Measurements from ENCODE around the gene ID2. TPM values are rescaled to one million over a fixed set of nuclear protein-coding genes. Genes with fewer than 3 reads are reported as not detected.

ID2 gene
- total and polyA plus RNA-seq, 2 of the 13 experiments (the other 11 are each of a cell fraction or from before 2014, with no cell fraction given): 214 to 719 TPM

DNA sequence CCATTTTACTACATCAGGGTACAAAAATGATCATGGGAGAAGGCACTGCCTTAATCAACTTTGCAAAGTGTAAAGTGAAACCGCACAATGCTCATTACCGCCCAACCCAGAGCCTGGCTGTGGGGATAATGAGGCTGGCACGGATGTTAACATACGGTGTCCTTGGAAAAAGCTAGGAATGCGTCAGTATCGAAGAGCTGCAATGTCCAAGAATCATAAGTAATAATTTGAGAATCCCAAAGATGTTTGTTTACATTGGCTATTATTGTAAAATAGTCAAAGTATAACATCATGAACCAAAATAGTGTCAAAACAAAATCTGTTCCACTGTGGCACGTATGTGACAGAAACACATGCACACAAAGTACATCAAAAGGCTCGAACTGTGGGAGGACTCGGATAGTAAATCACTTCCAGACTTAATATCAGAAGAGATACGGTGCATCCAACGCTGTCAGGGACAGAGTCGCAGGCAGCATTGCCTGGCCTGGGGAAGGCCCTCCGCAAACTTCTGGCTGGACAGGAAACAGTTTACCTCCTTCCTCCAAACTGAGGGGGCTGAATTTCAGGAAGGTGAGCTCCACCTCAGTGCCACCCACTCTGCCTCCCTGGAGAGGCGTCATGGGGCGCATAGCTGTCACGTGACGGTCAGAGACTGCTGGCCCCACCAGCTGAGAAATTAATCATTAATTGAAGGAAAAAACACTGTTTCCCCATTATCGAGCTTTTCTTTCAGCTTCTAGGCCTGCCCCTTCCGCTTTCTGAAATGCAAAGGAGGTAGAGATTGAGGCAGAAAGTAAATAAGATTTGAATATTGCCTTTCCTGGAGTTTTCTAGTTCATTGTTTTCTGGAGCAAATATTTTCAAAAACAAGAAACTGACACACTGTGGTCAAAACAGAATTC is 1.8 kb upstream of the ID2 start (continued):
- TF ChIP-seq, protein P1, sequence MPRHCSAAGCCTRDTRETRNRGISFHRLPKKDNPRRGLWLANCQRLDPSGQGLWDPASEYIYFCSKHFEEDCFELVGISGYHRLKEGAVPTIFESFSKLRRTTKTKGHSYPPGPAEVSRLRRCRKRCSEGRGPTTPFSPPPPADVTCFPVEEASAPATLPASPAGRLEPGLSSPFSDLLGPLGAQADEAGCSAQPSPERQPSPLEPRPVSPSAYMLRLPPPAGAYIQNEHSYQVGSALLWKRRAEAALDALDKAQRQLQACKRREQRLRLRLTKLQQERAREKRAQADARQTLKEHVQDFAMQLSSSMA (CRISPR knock-in tag; IDR thresholded peaks at IDR 0.05): 0 out of 2 replicates have a peak, but pooled peaks have one; percentile 30
- TF ChIP-seq KDM2A (CRISPR knock-in tag; IDR thresholded peaks at IDR 0.05; ENCODE audit: borderline replicate concordance, low read depth) (peak; percentile 82; the same call in 1 of the 2 replicates), THAP11 (CRISPR knock-in tag; IDR thresholded peaks at IDR 0.05) (peak; percentile 76), ZNF572 (CRISPR knock-in tag; IDR thresholded peaks at IDR 0.05) (peak; percentile 52; the same call in 1 of the 2 replicates), CCDC6 (CRISPR knock-in tag; IDR thresholded peaks at IDR 0.05) (peak; percentile 25; the same call in 1 of the 2 replicates), GATAD2A (CRISPR knock-in tag; IDR thresholded peaks at IDR 0.05) (peak; percentile 85), MAZ (IDR thresholded peaks at IDR 0.05; ENCODE audit: borderline replicate concordance, low read depth, low read length) (no peak), MAZ (CRISPR knock-in tag; IDR thresholded peaks at IDR 0.05; ENCODE audit: low read depth) (peak; percentile 73), MBNL3 (CRISPR knock-in tag; conservative IDR thresholded peaks at IDR 0.05) (no peak), ARNT2 (CRISPR knock-in tag; IDR thresholded peaks at IDR 0.05; ENCODE audit: low read depth) (peak; percentile 88), HOXA5 (CRISPR knock-in tag; IDR thresholded peaks at IDR 0.05) (peak; percentile 73), MXD4 (CRISPR knock-in tag; IDR thresholded peaks at IDR 0.05) (peak; percentile 90; the same call in 1 of the 2 replicates), MBD4 (IDR thresholded peaks at IDR 0.05; ENCODE audit: borderline replicate concordance, low read length) (peak; percentile 40; the same call in 1 of the 2 replicates), ASH2L (IDR thresholded peaks at IDR 0.05; ENCODE audit: insufficient read length, low read depth, low read length) (peak; percentile 85), ZNF713 (CRISPR knock-in tag; IDR thresholded peaks at IDR 0.05) (no peak)
- TF ChIP-seq, protein P2, sequence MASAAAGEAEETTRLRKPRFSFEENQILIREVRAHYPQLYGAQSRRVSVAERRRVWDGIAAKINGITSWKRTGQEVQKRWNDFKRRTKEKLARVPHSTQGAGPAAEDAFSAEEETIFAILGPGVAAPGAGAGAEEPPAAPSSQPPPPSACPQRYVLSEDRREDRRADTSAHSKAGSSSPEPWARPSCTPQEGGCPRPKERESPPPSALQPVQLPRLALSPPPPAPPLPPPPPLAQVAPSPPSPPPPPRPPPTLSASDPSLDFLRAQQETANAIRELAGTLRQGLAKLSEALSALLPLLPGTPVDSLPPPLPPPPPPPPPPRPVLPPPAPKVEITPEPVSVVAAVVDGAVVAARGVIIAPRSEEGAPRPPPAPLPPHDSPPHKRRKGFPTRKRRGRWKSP (CRISPR knock-in tag; IDR thresholded peaks at IDR 0.05): peak; percentile 66; the same call in 1 of the 2 replicates
- TF ChIP-seq, protein P3, sequence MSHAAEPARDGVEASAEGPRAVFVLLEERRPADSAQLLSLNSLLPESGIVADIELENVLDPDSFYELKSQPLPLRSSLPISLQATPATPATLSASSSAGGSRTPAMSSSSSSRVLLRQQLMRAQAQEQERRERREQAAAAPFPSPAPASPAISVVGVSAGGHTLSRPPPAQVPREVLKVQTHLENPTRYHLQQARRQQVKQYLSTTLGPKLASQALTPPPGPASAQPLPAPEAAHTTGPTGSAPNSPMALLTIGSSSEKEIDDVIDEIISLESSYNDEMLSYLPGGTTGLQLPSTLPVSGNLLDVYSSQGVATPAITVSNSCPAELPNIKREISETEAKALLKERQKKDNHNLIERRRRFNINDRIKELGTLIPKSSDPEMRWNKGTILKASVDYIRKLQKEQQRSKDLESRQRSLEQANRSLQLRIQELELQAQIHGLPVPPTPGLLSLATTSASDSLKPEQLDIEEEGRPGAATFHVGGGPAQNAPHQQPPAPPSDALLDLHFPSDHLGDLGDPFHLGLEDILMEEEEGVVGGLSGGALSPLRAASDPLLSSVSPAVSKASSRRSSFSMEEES (CRISPR knock-in tag; IDR thresholded peaks at IDR 0.05): peak; percentile 94
- TF ChIP-seq, protein P4, sequence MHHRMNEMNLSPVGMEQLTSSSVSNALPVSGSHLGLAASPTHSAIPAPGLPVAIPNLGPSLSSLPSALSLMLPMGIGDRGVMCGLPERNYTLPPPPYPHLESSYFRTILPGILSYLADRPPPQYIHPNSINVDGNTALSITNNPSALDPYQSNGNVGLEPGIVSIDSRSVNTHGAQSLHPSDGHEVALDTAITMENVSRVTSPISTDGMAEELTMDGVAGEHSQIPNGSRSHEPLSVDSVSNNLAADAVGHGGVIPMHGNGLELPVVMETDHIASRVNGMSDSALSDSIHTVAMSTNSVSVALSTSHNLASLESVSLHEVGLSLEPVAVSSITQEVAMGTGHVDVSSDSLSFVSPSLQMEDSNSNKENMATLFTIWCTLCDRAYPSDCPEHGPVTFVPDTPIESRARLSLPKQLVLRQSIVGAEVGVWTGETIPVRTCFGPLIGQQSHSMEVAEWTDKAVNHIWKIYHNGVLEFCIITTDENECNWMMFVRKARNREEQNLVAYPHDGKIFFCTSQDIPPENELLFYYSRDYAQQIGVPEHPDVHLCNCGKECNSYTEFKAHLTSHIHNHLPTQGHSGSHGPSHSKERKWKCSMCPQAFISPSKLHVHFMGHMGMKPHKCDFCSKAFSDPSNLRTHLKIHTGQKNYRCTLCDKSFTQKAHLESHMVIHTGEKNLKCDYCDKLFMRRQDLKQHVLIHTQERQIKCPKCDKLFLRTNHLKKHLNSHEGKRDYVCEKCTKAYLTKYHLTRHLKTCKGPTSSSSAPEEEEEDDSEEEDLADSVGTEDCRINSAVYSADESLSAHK (CRISPR knock-in tag; IDR thresholded peaks at IDR 0.05; ENCODE audit: borderline replicate concordance): 0 out of 2 replicates have a peak, but pooled peaks have one; percentile 31
- TF ChIP-seq, protein P5, sequence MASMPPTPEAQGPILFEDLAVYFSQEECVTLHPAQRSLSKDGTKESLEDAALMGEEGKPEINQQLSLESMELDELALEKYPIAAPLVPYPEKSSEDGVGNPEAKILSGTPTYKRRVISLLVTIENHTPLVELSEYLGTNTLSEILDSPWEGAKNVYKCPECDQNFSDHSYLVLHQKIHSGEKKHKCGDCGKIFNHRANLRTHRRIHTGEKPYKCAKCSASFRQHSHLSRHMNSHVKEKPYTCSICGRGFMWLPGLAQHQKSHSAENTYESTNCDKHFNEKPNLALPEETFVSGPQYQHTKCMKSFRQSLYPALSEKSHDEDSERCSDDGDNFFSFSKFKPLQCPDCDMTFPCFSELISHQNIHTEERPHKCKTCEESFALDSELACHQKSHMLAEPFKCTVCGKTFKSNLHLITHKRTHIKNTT (CRISPR knock-in tag; IDR thresholded peaks at IDR 0.05): no peak
- TF ChIP-seq, protein P6, sequence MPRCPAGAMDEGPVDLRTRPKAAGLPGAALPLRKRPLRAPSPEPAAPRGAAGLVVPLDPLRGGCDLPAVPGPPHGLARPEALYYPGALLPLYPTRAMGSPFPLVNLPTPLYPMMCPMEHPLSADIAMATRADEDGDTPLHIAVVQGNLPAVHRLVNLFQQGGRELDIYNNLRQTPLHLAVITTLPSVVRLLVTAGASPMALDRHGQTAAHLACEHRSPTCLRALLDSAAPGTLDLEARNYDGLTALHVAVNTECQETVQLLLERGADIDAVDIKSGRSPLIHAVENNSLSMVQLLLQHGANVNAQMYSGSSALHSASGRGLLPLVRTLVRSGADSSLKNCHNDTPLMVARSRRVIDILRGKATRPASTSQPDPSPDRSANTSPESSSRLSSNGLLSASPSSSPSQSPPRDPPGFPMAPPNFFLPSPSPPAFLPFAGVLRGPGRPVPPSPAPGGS (CRISPR knock-in tag; IDR thresholded peaks at IDR 0.05): 0 out of 2 replicates have a peak, but pooled peaks have one; percentile 64

All from HepG2 (cell line).